RWPE1 (cell line): ENCODE data around the gene GPC6.
"Not testable (repeated sequence)": the region's sequence is repeated elsewhere in the genome, so short reads cannot be mapped to it uniquely, and the experiment has no call there.

ENCODE experiments used
- CTCF ChIA-PET: fragments of 350-600 bp; sonication (Branson Sonifier 250); formaldehyde crosslinking; extraction: SDS; loops from one replicate; lab custom pipeline; 2021; lab: Yijun Ruan, JAX
- POLR2A ChIA-PET: fragments of 400-600 bp; formaldehyde crosslinking; extraction: SDS; loops from one replicate; lab custom pipeline; 2020; ENCODE audit warnings: antibody characterized with exemption; ENCODE audit not compliant: low non-redundant PET; lab: Yijun Ruan, JAX
- DNase-seq: peaks from one replicate; pipeline ENCODE4 v3.0.0; 2012; ENCODE audit warnings: low spot score
- H3K27ac ChIP-seq: fragments of 450-650 bp; 2 replicates; pipeline ENCODE4 v1.5.1; 2017
- CTCF ChIP-seq: fragments of 450-650 bp; conservative IDR thresholded peaks from 2 replicates; pipeline ENCODE4 v1.5.1; 2017; ENCODE audit warnings: low read depth, mild to moderate bottlenecking

Gene GPC6

GRCh38 chr13:93450191-93450621, 223.6 kb downstream of the GPC6 start:
- CTCF ChIA-PET: no interaction called here
- DNase-seq: no peak
- no peak overlapping the region for H3K27ac ChIP-seq
- POLR2A ChIA-PET: no interaction called here
- no peak for TF ChIP-seq CTCF

- no peak for DNase-seq
- ChIA-PET POLR2A (no interaction called here), CTCF (no interaction called here)
- TF ChIP-seq CTCF: no peak
- no peak overlapping the region for H3K27ac ChIP-seq
Observed at GRCh38 chr13:93450761-93451160, 224.2 kb downstream of the GPC6 start.

DNA sequence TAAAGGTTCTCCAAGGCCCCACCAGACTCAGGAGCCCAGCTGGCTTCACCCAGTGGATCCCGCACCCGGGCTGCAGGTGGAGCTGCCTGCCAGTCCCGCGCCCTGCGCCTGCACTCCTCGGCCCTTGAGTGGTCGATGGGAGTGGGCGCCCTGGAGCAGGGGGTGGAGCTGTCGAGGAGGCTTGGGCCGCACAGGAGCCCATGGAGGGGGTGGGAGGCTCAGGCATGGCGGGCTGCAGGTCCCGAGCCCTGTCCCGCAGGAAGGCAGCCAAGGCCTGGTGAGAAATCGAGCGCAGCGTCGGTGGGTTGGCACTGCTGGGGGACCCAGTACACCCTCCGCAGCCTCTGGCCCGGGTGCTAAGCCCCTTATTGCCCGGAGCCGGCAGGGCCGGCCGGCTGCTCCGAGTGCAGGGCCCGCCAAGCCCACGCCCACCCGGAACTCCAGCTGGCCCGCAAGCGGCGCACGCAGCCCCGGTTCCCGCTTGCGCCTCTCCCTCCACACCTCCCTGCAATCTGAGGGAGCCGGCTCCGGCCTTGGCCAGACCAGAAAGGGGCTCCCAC, 228.1 kb downstream of the GPC6 start:
- CTCF ChIA-PET, POLR2A ChIA-PET: not testable (repeated sequence)

GRCh38 chr13:93455861-93456260, 229.3 kb downstream of the GPC6 start:
- TF ChIP-seq CTCF: no peak
- ChIA-PET CTCF (no interaction called here), POLR2A (no interaction called here)
- H3K27ac ChIP-seq: no peak overlapping the region
- no peak for DNase-seq

More for the DNA sequence above, 228.1 kb downstream of the GPC6 start:
- DNase-seq, H3K27ac ChIP-seq: not testable (repeated sequence)

GRCh38 chr13:93460005-93460404, 233.4 kb downstream of the GPC6 start:
- TF ChIP-seq CTCF: no peak
- POLR2A ChIA-PET: no interaction called here
- DNase-seq: no peak

DNA sequence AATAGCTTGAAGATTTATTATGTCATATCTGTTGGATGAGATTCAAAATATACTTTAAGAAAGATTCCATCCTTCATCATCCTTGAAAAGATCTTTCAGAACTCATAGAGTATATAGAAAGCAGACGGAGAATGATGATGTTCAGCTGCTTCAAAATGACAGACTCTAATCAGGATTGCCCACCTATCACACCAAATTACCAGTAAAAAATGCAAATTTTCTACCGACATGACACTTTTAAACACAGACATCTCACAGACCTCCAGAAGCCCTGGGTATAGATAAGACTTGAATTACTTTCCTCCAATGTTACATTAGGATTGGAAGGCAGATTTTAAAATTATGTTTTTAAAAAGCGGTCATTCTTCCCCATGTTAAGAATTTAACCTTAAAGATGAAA, 235.5 kb downstream of the GPC6 start:
- no peak for DNase-seq
- POLR2A ChIA-PET: no interaction called here
- no peak for TF ChIP-seq CTCF
- no peak overlapping the region for H3K27ac ChIP-seq
- CTCF ChIA-PET: interaction anchor here (0.6 kb wide), 2 partner anchors 490 to 1183 kb away, joined by 3 to 4 read pairs; no protein-coding TSS in a partner anchor

More at GRCh38 chr13:93460005-93460404, 233.4 kb downstream of the GPC6 start:
- no peak overlapping the region for H3K27ac ChIP-seq
- CTCF ChIA-PET: no interaction called here

DNA sequence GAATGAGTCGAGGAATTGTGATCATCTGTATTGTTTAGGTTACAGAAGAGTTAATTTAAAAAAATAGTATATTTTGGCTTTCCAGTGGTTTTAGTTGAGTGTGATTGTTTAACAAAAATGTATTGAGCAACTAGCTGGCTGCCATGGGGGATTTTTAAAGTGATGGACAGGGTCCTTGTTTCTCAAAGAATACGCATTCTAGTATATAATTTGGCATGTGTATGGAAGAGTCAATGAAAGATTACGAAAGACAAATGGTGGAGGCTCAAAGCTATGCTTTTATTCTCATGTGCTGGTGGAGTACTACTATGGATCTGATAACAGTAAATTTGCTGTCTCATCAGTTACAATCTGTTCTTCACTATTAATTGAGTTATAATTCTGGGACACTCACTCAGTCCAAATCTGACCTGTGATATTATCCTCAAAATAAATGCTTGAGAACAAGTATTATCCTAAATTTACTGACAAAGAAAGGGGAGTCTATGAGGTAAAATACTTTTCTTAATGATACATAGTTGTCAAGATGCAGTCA, 240.0 kb downstream of the GPC6 start:
- no peak overlapping the region for H3K27ac ChIP-seq
- ChIA-PET CTCF (no interaction called here), POLR2A (no interaction called here)
- no peak for DNase-seq
- TF ChIP-seq CTCF: no peak
